GM18873 (cell line): ENCODE measurements around the gene NVL.

Experiments
- ATAC-seq: cut with Tn5 transposase; IDR thresholded peaks from one replicate; pipeline ENCODE4 v1.9.1; 2021; ENCODE audit warnings: mild to moderate bottlenecking, moderate library complexity, moderate number of reproducible peaks; ENCODE audit not compliant: unreplicated experiment, low FRiP score

NVL gene

DNA sequence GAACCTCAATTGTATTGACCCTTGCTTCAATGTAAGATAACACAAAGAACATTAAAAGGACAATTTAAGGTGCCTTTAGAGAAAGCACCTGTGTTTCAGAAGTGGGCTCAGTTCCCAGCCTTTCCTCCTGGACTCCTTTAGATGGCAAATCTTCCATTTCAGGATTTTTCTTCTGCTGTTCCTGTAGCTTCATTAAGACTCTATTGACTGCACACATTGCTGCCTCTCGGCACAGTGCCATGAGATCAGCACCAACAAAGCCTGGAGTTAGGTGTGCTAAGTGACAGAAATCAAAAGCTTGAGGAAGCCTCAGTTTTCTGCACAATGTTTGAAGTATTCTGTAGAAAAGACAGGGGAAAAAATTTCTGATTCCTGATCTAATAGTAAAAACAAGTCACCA lies 40.6 kb downstream of the NVL start:
- no peak for ATAC-seq

DNA sequence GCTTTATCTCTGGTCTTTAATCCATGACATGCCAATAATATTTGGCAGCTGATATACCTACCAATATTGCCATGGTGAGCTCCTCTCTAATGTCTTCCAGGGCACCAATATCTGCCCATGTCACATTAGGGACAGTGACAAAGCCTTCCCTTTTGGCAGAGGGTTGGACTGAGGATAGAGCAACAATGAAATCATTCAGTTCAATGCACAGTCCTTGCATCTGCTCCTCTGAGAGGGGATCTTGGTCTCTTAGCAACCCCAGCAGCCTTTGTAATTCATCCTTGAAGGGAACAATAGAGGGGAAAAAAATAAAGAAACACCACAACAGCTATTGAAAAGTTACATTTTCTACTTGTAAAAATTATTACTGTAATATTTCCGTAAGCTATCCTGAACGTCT lies 42.3 kb downstream of the NVL start:
- ATAC-seq: no peak

DNA sequence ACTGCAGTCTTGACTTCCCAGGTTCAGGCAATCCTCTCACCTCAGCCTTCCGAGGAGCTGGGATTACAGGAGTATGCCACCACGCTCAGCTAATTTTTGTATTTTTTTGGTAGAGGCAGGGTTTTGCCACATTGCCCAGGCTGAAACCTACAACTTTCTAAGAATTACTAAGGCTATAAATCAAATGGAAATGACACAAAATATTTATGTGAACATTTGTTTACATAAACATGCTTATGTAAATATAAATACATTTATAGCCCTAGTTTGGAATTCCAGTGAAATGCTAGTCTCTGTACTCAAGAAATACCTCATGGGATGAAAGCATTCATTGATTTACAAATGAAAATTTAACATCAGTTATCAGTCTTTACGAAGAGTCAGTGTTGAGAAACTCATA lies 47.8 kb downstream of the NVL start:
- no peak for ATAC-seq

DNA sequence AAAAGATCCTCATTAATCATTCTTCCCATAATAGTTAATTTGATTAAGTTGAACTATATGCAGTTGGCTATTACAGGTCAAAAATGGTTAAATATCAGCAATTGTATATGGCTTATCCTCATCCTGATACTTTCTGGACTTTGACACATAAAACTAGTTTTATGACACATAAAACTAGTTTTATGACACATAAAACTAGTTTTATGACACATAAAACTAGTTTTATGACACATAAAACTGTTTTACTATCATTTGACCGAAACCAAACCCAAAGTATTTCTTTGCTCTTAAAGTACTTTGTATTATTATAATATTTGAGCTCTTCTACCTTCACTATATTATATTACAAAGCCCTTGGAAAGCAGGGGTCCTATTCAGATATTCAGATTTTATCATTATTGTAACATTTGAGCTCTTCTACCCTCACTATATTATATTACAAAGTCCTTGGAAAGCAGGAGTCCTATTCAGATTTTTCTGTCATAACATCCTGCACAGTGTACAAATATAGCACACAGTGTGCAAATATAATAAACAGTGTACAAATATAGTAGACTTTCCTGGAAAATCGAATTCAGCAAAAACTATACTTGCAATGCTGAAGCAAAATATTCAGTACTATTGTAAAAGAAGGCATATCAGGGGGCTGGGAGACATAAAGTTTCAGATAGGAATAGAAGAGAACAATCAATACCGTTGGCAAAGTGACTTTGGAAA lies 53.0 kb downstream of the NVL start:
- ATAC-seq: no peak

DNA sequence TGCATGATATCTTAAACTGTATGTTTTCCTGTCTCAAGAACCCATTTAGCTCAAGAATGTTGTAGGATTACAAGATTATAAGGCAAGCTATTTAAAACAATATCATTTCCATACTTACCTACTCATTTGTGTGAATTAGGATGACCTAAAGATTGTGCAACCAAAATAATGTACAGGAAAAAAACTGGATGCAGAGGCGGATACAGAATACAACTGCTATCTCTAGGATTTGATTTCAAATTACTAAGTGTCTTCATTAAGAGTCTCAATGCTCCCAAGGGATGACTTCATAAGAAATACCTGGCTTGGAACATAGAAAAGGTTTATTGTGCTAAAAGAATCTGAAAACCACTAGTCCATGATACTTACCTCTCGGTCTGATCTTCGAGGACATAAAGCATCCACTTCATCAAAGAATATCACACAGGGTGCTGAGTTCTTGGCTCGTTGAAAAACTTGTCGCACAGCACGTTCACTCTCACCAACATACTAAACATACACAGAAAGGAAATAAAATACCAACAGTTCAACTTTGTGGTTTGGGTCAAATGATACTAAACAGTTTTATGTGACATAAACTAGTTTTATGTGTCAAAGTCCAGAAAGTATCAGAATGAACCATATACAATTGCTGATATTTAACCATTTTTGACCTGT lies 54.9 kb downstream of the NVL start:
- ATAC-seq: no peak

DNA sequence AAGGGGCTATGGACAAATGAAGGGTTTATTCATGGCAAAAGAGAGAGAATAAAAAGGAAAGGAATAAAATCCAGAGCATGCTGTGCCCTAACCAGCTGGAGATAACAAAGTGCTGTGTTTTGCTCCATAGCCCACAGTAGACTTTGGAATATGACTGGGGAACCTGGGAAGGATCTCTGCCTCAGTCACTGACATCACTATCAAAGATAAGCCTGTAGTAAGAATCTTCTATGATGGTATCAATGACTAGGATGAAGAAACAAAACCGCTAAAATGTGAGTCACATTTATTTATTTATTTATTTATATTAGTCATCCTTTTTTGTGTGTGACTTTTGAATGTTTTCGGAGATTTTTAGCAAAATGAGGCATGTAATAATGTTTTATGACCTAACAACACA lies 56.3 kb downstream of the NVL start:
- no peak for ATAC-seq

DNA sequence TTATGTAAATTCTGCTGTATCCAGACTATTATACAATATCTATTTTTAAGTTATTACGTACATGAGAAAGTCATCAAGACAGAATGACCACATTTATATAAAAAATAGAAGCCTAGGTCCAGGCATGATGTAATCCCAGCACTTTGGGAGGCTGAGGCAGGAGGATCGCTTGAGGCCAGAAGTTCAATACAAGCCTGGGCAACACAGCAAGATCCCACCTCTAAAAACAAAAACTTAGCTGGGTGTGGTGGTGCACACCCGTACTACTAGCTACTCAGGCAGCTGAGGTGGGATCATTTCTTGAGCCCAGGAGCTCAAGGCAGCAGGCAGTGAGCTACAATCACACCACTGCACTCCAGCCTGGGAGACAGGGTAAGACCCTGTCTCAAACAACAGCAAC lies 58.9 kb downstream of the NVL start:
- no peak for ATAC-seq

DNA sequence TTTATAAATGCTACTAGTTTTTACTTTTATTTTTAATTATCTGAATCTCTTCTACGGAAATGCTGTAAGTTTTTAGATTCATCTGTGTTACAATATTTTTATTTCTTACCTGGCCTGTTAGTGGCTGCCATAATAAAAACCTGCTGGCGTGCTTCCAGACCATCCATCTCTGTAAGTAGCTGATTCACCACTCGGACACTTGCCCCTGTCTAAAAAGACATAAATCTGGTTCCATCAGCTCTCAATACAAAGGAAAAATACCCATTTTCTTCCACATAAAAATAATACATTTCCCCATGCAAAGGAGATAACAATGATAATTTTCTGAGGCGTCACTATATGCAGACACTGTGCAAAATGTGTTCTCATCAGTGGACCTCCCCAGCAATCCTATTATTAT lies 62.0 kb downstream of the NVL start:
- ATAC-seq: no peak

DNA sequence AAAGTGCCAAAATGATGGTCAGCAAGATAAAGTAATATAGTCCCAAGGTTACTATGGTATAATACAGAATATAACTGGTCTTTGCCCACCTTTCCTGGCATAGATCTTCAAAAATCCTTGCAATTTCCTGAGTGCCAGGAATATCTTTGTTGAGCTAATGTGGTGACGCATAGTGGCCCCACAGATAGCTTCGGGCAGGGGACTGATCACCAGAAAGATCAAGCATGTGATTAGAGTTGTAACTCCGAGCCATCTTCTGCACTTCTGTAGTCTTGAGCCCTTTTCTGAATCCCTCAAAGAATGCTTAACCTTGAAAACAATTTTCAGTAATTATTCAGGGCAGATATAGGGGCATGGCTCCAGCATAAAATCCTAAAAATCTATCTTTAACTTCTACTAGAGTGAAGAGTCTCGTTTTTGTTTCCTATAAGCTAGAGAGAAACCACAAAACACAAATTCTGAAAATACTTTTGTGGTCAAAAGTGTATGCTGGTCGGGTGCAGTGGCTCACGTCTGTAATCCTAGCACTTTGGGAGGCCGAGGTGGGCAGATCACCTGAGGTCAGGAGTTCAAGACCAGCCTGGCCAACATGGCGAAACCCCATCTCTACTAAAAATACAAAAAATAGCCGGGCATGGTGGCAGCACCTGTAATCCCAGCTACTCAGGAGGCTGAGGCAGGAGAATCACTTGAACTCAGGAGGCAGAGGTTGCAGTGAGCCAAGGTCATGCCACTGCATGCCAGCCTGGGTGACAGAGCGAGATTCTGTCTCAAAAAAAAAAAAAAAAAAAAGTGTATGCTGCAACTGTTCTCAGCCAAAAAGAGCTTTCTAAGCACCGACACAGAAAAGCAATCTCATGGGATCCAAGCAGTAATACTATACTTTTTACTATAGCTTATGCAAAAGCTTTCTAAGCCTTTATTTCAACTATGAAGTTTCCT lies 62.8 kb downstream of the NVL start:
- ATAC-seq: no peak

DNA sequence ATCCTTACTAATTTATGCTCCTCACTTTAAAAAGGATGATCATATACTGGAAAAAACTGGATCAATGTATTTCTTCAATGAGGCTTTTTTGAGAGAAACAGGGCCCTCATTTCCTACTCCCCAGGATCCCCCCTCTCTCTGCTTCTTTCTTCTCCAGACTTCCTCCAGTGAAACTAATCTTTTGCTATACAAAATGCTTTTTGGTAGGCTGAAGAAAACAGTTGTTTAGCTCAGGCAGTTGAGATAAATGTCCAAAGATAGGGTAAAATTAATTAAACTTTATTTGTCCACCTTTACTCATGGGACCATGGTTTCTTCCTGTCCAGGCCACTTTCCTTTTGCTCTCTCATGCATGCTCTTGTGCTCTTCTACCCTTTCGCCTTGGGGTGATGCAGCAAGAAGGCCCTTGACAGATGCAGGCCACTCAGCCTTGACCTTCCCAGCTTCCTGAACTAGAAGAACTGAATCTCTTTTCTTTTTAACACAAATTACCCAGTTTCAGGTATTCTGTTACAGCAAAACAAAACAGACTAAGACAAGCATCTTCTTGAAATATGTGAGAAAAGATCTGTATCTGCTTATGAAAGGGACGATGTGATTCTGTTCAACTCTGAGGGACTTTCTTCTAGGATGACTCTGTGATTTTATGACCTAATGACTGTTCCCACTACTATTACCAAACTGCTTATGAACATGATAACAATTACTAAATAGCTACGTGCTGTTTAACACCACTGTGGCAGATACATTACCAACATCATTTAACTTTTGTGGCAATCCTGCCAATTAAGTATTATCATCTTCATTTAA lies 63.7 kb downstream of the NVL start:
- no peak for ATAC-seq

DNA sequence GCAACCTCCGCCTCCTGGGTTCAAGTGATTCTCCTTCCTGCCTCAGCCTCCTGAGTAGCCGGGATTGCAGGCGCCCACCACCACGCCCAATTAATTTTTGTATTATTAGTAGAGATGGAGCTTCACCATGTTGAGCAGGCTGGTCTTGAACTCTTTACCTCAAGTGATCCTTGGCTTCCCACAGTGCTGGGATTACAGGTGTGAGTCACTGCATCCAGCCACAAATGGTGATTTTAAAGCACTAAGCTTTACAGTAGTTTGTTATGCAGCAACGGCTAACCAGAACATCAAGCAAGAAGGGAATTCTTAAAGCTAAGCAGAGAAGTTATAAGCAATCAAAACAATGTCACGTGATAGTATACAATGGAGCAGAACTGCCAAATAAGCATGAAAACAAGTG lies 65.7 kb downstream of the NVL start:
- ATAC-seq: no peak

DNA sequence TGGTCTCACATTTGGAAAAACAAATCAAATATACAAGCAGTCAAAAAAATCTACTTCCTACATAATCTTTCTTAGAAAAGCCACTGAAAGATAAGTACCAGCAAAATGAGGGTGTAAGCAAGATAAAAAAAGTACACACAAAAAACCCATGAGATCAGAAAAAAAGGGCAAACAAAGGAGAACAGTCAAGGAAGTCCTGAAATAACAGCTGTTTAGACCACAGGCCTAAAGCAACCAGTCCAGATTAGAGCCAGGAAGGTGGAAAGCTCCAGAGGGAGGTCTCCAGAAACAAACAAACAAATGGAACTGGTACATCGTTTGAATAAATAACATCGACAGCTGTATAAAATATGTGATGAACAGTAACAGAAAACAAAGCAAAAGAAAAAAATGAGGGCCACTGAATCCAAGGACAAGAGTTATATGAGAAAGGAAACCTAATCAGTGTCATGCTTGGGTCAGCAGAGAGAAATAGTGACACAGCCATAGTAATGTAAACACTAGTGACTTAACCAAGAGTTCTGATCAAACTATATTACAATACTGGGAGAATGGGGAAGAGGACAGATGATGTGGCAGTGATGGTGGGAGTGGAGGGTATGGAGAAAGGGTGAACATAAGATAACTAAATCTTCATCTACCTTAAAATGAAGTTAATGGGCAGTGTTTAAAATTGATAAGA lies 67.5 kb downstream of the NVL start:
- no peak for ATAC-seq

DNA sequence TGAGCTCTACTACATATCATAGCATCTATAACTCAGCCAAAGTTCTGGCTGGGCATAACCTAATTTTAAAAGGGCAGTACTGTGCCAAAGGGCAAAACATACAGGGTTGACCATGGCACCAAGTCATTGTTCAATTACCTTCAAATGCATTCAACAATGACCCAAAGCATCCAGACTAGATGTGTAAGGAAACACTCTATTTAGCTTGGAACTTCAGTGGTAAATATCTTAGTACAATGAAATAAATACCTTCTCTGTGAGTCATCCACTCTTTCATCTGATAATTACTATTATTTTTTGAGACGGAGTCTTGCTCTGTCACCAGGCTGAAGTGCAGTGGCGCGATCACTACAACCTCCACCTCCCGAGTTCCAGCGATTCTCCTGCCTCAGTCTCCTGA lies 70.0 kb downstream of the NVL start:
- ATAC-seq: no peak

DNA sequence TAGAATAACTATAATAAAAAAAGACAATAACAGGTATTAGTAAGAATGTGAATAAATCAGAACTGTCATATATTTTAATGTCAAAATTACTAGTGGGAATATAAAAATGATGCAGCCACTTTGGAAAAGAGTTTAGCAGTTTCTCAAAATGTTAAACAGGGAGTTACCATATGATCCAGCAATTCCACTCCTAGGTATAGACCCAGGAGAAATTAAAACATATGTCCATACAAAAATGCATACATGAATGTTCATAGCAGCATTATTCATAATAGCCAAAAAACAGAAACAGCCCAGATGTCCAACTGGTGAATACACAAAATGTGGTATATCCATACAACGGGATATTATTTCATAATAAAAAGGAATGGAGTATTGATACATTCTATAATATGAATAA lies 71.6 kb downstream of the NVL start:
- no peak for ATAC-seq

DNA sequence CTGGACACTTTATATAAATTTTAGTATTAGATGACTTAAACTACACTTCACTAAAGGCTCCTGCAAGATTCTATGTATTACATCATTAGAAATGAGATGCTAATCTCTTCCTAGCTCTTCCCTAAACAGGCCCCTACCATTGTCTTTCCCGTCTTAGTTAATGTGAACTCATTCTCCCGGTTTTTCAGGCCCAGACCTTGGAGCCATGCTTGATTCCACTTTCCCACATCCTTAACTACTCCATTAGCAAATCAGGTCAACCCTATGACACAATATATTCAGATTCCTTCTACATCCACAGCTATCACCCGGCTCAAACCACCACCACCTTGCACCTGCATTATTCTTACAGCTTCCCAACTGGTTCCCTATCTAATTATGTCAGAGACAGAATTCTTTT lies 73.3 kb downstream of the NVL start:
- no peak for ATAC-seq

DNA sequence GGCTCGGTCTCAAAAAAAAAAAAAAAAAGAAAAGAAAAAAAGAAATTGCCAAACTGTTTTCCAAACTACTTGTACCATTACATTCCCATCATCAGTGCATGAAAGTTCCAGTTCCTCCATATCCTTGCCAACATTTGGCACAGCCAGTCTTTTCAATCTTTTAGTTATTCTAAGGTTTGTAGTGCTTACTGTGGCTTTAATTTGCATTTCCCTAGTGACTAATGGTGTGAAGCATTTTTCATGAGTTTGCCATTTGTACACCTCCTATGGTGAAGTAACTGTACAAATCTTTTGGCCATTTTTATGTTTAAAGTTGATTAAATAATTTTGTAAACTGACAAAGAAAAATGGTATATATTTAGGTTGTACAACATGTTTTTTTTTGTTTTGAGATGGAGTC lies 76.3 kb downstream of the NVL start:
- no peak for ATAC-seq

DNA sequence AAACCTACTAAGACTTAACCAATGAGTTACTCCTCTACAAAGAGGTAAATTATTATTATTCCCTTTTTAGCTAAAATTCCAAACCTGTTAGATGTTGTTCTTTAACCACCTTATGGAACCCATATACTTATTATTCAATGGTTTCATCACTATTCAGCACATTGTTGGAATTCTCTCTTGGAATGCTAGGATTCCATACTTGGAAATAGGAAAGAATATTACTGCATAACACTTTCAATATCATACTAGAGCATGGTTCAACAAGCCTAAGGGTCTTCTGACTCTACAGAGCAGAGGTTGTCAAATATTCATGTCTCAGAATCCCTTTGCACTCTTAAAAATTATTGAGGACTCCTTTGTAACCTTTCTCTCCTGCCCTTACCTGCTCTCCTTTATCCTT lies 77.5 kb downstream of the NVL start:
- ATAC-seq: no peak

DNA sequence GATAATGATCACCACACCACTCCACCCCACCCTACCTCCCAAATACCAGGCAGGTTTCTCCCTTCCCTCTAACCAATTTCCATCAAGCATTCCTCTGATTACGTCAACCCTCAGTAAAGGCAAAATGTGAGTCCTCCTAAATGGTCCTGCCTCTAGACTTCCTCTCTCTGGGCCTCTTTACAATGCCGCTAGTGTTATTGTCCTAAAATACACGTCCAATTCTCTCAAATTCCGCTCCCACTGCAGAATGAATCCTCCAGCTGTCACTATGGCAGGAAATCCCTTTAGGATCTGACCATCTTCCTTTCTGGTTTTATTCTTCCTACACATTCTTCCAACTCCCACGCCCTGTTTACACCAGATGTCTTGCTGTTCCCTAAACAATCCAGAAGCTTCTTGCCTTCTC lies 78.2 kb downstream of the NVL start:
- no peak for ATAC-seq

DNA sequence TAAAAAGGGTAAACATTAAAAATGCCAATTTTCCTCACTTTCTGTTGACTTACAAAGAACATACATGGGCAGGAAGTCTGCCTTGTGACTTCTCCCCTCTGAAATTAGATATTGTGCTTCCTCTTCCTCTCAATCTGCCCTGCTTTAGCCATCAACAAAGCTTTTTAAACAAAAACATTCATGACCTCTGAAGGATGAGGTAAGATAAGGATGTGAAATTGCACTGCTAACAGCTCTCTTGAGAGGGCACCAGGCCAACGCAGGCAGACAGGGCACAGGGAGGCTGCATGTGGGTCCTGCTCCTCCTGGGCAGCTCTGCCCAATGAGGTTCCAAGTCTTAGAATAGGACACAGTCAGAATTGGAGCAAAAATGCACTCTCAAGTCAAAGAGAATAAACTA lies 84.8 kb downstream of the NVL start:
- ATAC-seq: no peak

DNA sequence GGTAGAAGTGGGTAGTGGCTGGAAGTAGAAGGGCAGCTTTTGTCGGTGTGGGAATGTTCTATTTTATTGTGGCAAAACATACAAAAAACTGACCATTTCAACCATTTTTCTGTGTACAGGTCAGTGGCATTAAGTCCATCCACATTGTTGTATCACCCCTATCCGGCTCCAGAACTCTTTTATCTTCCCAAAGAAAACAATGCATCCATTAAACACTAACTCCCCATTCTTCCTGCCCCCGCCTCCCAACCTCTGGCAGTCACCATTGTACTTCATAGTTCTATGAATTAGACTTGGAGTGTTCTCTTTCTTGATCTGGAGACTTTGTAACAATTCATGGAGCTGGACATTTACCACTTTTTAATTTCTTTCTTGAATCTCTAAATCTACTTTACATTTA lies 91.2 kb downstream of the NVL start:
- ATAC-seq: no peak
